Lower lobe of right lung (tissue), 2 donors: ENCODE data around the gene SHCBP1L. TPM values are rescaled to one million over a fixed set of nuclear protein-coding genes. Genes with fewer than 3 reads are reported as not detected.

Experiments used
- ATAC-seq, 2 donors: fragments of 200-7000 bp; cut with Tn5 transposase; one replicate each; pipeline ENCODE4 v1.9.1; 2020 to 2022; ENCODE audit warnings: mild to moderate bottlenecking in 2 of 2, moderate library complexity in 2 of 2
- DNase-seq: peaks from one replicate; pipeline ENCODE4 v3.0.0-alpha.2; 2020
- H3K27ac ChIP-seq: fragments of 200-600 bp; one replicate; pipeline ENCODE4 v1.8.0; 2022
- H3K27me3 ChIP-seq: fragments of 200-600 bp; one replicate; pipeline ENCODE4 v1.8.0; 2022; ENCODE audit warnings: low read depth
- H3K36me3 ChIP-seq: fragments of 200-600 bp; one replicate; pipeline ENCODE4 v1.8.0; 2022; ENCODE audit warnings: mild to moderate bottlenecking
- H3K4me1 ChIP-seq: fragments of 200-600 bp; one replicate; pipeline ENCODE4 v1.8.0; 2022
- H3K4me3 ChIP-seq: fragments of 200-600 bp; one replicate; pipeline ENCODE4 v1.8.0; 2022; ENCODE audit warnings: mild to moderate bottlenecking
- H3K9me3 ChIP-seq: fragments of 200-600 bp; one replicate; pipeline ENCODE4 v1.8.0; 2022
- CTCF ChIP-seq: fragments of 200-600 bp; IDR thresholded peaks from one replicate; pipeline ENCODE4 v1.8.0; 2022; ENCODE audit warnings: antibody characterized with exemption, mild to moderate bottlenecking
- intact Hi-C: fragments of 100-400 bp; cut with DNase I; formaldehyde crosslinking; loops from one replicate; pipeline ENCODE4 v1.11.0; 2022
- total RNA-seq: library from RNA; stranded (reverse); fragmentation: NEBNext Ultra II Directional; extraction: Animal tissue kit (Norgen Biotek cat#: 25700); gene quantifications from one replicate; pipeline ENCODE4 v1.2.1, GENCODE V29; 2021
- donor health status: DM: no; HTN: yes; CAD: no; lungs with severe emphysema.

SHCBP1L gene
- total RNA-seq, 1 donor from 2014 or later, result not detected

- no peaks in the 10 kb centered on the region for H3K4me1 ChIP-seq
- no peaks in the 10 kb centered on the region for H3K27me3 ChIP-seq
- DNase-seq (no peak), ATAC-seq (no peak)
- no peaks in the 10 kb centered on the region for H3K9me3 ChIP-seq
- H3K27ac ChIP-seq, result no peak overlapping the region
- no peak for TF ChIP-seq CTCF
- intact Hi-C loops, result no loop called here
- H3K4me3 ChIP-seq, result no peak overlapping the region
- H3K36me3 ChIP-seq, result no peaks in the 10 kb centered on the region
These were observed 42.9 kb upstream of the SHCBP1L start for GRCh38 chr1:182995894-182996293.

- Histone ChIP-seq H3K36me3 (no peaks in the 10 kb centered on the region), H3K27me3 (no peaks in the 10 kb centered on the region), H3K4me1 (no peaks in the 10 kb centered on the region), H3K9me3 (no peaks in the 10 kb centered on the region), H3K27ac (no peak overlapping the region), H3K4me3 (no peak overlapping the region)
- DNase-seq (no peak), ATAC-seq (no peak)
- intact Hi-C loops, result no loop called here
- TF ChIP-seq CTCF, result no peak
These were observed 40.8 kb upstream of the SHCBP1L start for GRCh38 chr1:182993746-182994145.

- no peaks in the 10 kb centered on the region for H3K4me1 ChIP-seq
- intact Hi-C loops, result no loop called here
- no peaks in the 10 kb centered on the region for H3K27me3 ChIP-seq
- TF ChIP-seq CTCF, result no peak
- H3K9me3 ChIP-seq, result no peaks in the 10 kb centered on the region
- H3K27ac ChIP-seq, result no peak overlapping the region
- H3K36me3 ChIP-seq, result no peaks in the 10 kb centered on the region
- no peak for DNase-seq
- H3K4me3 ChIP-seq, result no peak overlapping the region
- no peak for ATAC-seq
These were observed 37.6 kb upstream of the SHCBP1L start for GRCh38 chr1:182990413-182991144.

- Histone ChIP-seq H3K9me3 (no peaks in the 10 kb centered on the region), H3K4me3 (no peak overlapping the region), H3K27me3 (no peaks in the 10 kb centered on the region), H3K27ac (no peak overlapping the region), H3K36me3 (no peaks in the 10 kb centered on the region), H3K4me1 (no peaks in the 10 kb centered on the region)
- TF ChIP-seq CTCF, result no peak
- intact Hi-C loops, result no loop called here
- ATAC-seq (no peak), DNase-seq (no peak)
These were observed 32.9 kb upstream of the SHCBP1L start for GRCh38 chr1:182985876-182986275.

GRCh38 chr1:182984621-182985020 is 31.7 kb upstream of the SHCBP1L start:
- no peaks in the 10 kb centered on the region for H3K4me1 ChIP-seq
- intact Hi-C loops, result no loop called here
- no peak for ATAC-seq
- no peak overlapping the region for H3K27ac ChIP-seq
- no peaks in the 10 kb centered on the region for H3K36me3 ChIP-seq
- H3K9me3 ChIP-seq, result no peaks in the 10 kb centered on the region
- no peak for TF ChIP-seq CTCF
- H3K4me3 ChIP-seq, result no peak overlapping the region
- no peak for DNase-seq
- no peaks in the 10 kb centered on the region for H3K27me3 ChIP-seq
